Activated CD8-positive, alpha-beta memory T cell treated with anti-CD3 and anti-CD28 coated beads, Interleukin-2, amount 50 U/mL, for 1 hour (primary cell): ENCODE data around the gene LCNL1.

Experiments
- DNase-seq: peaks from one replicate; pipeline ENCODE4 v3.0.0-alpha.2; 2020; ENCODE audit errors: extremely low read depth

LCNL1 gene

GRCh38 chr9:136975644-136976043 is 7.1 kb upstream of the LCNL1 start:
- no peak for DNase-seq

GRCh38 chr9:136977223-136977622 is 5.6 kb upstream of the LCNL1 start, which contains the start of gene PTGDS:
PTGDS (plus strand) TSS chr9:136977504; CDS start chr9:136977579, 75 bp downstream.
- no peak for DNase-seq

- no peak for DNase-seq
These were observed 5.1 kb upstream of the LCNL1 start for GRCh38 chr9:136977649-136978072.

GRCh38 chr9:136978073-136978864 is 4.5 kb upstream of the LCNL1 start:
- peak; percentile 40 for DNase-seq

- DNase-seq: no peak
These were observed 3.8 kb upstream of the LCNL1 start for GRCh38 chr9:136978865-136979544.

GRCh38 chr9:136979769-136980587 is 2.8 kb upstream of the LCNL1 start:
- no peak for DNase-seq

- DNase-seq: no peak
These were observed 1.9 kb upstream of the LCNL1 start for GRCh38 chr9:136980669-136981478.

- DNase-seq: no peak
These were observed 1.1 kb upstream of the LCNL1 start for GRCh38 chr9:136981588-136982231.

- DNase-seq: no peak
These were observed 374 bp downstream of the LCNL1 start for GRCh38 chr9:136983167-136983566.

- DNase-seq: no peak
These were observed 992 bp downstream of the LCNL1 start for GRCh38 chr9:136983656-136984314.

- DNase-seq: no peak
These were observed 1.8 kb downstream of the LCNL1 start for GRCh38 chr9:136984464-136985026.

- no peak for DNase-seq
These were observed 2.3 kb downstream of the LCNL1 start for GRCh38 chr9:136985027-136985602.

GRCh38 chr9:136985853-136986252 is 3.1 kb downstream of the LCNL1 start:
- no peak for DNase-seq

- DNase-seq: no peak
These were observed 6.1 kb downstream of the LCNL1 start for GRCh38 chr9:136988872-136989271.

- DNase-seq: no peak
These were observed 7.6 kb downstream of the LCNL1 start for GRCh38 chr9:136990242-136990911.

- peak; percentile 76 for DNase-seq
These were observed 9.4 kb downstream of the LCNL1 start, which contains the start of gene PAXX for GRCh38 chr9:136991993-136992818. PAXX (plus strand) TSS chr9:136992422; CDS start chr9:136992444, 22 bp downstream.

GRCh38 chr9:136992819-136993369 is 10.1 kb downstream of the LCNL1 start:
- no peak for DNase-seq
